NCI-H1105 (cell line): ENCODE results near the gene TMEM117.
"Not testable (repeated sequence)": the region's sequence is repeated elsewhere in the genome, so short reads cannot be mapped to it uniquely, and the experiment has no call there.

Source experiments
- DNase-seq: peaks from one replicate; lab custom pipeline; 2025; lab: John Stamatoyannopoulos, UW

Gene TMEM117

GRCh38 chr12:44100264-44100663, 264.4 kb downstream of the TMEM117 start:
- no peak for DNase-seq

GRCh38 chr12:44101475-44101874, 265.6 kb downstream of the TMEM117 start:
- no peak for DNase-seq

- DNase-seq, result no peak
Measured at GRCh38 chr12:44114906-44115305, 279.0 kb downstream of the TMEM117 start.

GRCh38 chr12:44117337-44117736, 281.5 kb downstream of the TMEM117 start:
- no peak for DNase-seq

- DNase-seq, result no peak
Measured at GRCh38 chr12:44118946-44119345, 283.1 kb downstream of the TMEM117 start.

- DNase-seq, result no peak
Measured at GRCh38 chr12:44126806-44127205, 290.9 kb downstream of the TMEM117 start.

- no peak for DNase-seq
Measured at GRCh38 chr12:44127966-44128710, 292.3 kb downstream of the TMEM117 start.

- DNase-seq, result no peak
Measured at GRCh38 chr12:44143175-44143574, 307.3 kb downstream of the TMEM117 start.

- DNase-seq, result no peak
Measured at GRCh38 chr12:44148936-44149335, 313.1 kb downstream of the TMEM117 start.

GRCh38 chr12:44154128-44154527, 318.2 kb downstream of the TMEM117 start:
- no peak for DNase-seq

- DNase-seq, result no peak
Measured at GRCh38 chr12:44155358-44155757, 319.5 kb downstream of the TMEM117 start.

- DNase-seq, result no peak
Measured at GRCh38 chr12:44157359-44157758, 321.5 kb downstream of the TMEM117 start.

GRCh38 chr12:44158746-44159145, 322.9 kb downstream of the TMEM117 start:
- DNase-seq, result no peak

GRCh38 chr12:44159216-44159615, 323.3 kb downstream of the TMEM117 start:
- no peak for DNase-seq

- DNase-seq, result no peak
Measured at GRCh38 chr12:44159862-44160261, 324.0 kb downstream of the TMEM117 start.

GRCh38 chr12:44162961-44163360, 327.1 kb downstream of the TMEM117 start:
- no peak for DNase-seq

GRCh38 chr12:44174053-44174452, 338.2 kb downstream of the TMEM117 start:
- DNase-seq, result no peak

GRCh38 chr12:44184499-44185206, 348.8 kb downstream of the TMEM117 start:
- DNase-seq, result no peak

GRCh38 chr12:44193281-44193680, 357.4 kb downstream of the TMEM117 start:
- no peak for DNase-seq

- not testable (repeated sequence) for DNase-seq
Measured at GRCh38 chr12:44195719-44196118, 359.8 kb downstream of the TMEM117 start.

- no peak for DNase-seq
Measured at GRCh38 chr12:44206045-44206444, 370.2 kb downstream of the TMEM117 start.

- peak; percentile 40 for DNase-seq
Measured at GRCh38 chr12:44217146-44217883, 381.4 kb downstream of the TMEM117 start.

- DNase-seq, result no peak
Measured at GRCh38 chr12:44223736-44224135, 387.9 kb downstream of the TMEM117 start.
